OCI-LY1 (cell line): ENCODE results near the gene PBOV1.

Experiments
- CTCF ChIP-seq: fragments of 200-600 bp; sonication (generic), shearing (Covaris generic); IDR thresholded peaks from 2 replicates; pipeline ENCODE4 v1.5.1; 2017; ENCODE audit warnings: mild to moderate bottlenecking, antibody characterized with exemption, low read length, moderate library complexity, mixed read lengths
- EZH2 ChIP-seq: fragments of 200-600 bp; sonication (generic), shearing (Covaris generic); IDR thresholded peaks from 2 replicates; pipeline ENCODE4 v1.8.0; 2017; ENCODE audit warnings: borderline replicate concordance, mixed run types, mild to moderate bottlenecking, antibody characterized with exemption, low read length, moderate library complexity, mixed read lengths

- TF ChIP-seq CTCF (no peak), EZH2 (no peak)
Measured at GRCh38 chr6:138187156-138187555, 31.1 kb downstream of the PBOV1 start.
